ENCODE results near the gene ZNF473. TPM values are rescaled to one million over a fixed set of nuclear protein-coding genes. Genes with fewer than 3 reads are reported as not detected.
"Not testable (repeated sequence)": the region's sequence is repeated elsewhere in the genome, so short reads cannot be mapped to it uniquely, and the experiment has no call there.

ZNF473 gene
- total RNA-seq, 1 donor = 8.3 TPM

- not testable (repeated sequence) for DNase-seq (ENCODE audit: insufficient read length, low spot score, missing footprints); H3K9me3 ChIP-seq (ENCODE audit: low read depth, low read length); H3K4me3 ChIP-seq (ENCODE audit: insufficient read depth, low read length); H3K4me1 ChIP-seq (ENCODE audit: insufficient read depth, low read length); H2AFZ ChIP-seq (ENCODE audit: low read length); H3K79me2 ChIP-seq (ENCODE audit: insufficient read depth, low read length); H3K36me3 ChIP-seq (ENCODE audit: insufficient read depth, low read length); H3K27ac ChIP-seq (ENCODE audit: low read depth, low read length); H3K27me3 ChIP-seq (ENCODE audit: insufficient read depth, low read length); H4K20me1 ChIP-seq (ENCODE audit: insufficient read depth, low read length); H3K4me2 ChIP-seq (ENCODE audit: insufficient read depth, low read length)
Observed at GRCh38 chr19:50098892-50099291, 73.1 kb downstream of the ZNF473 start.

GRCh38 chr19:50099696-50100095, 73.9 kb downstream of the ZNF473 start:
- not testable (repeated sequence) for DNase-seq (ENCODE audit: insufficient read length, low spot score, missing footprints)

GRCh38 chr19:50100946-50101345, 75.1 kb downstream of the ZNF473 start:
- not testable (repeated sequence) for H4K20me1 ChIP-seq (ENCODE audit: insufficient read depth, low read length); H3K4me3 ChIP-seq (ENCODE audit: insufficient read depth, low read length); H2AFZ ChIP-seq (ENCODE audit: low read length); H3K27me3 ChIP-seq (ENCODE audit: insufficient read depth, low read length); H3K9me3 ChIP-seq (ENCODE audit: low read depth, low read length); DNase-seq (ENCODE audit: insufficient read length, low spot score, missing footprints); H3K4me1 ChIP-seq (ENCODE audit: insufficient read depth, low read length); H3K36me3 ChIP-seq (ENCODE audit: insufficient read depth, low read length); H3K79me2 ChIP-seq (ENCODE audit: insufficient read depth, low read length); H3K4me2 ChIP-seq (ENCODE audit: insufficient read depth, low read length); H3K27ac ChIP-seq (ENCODE audit: low read depth, low read length)

More at GRCh38 chr19:50099696-50100095, 73.9 kb downstream of the ZNF473 start:
- H3K4me2 ChIP-seq (ENCODE audit: insufficient read depth, low read length); H3K27ac ChIP-seq (ENCODE audit: low read depth, low read length); H3K4me1 ChIP-seq (ENCODE audit: insufficient read depth, low read length); H2AFZ ChIP-seq (ENCODE audit: low read length); H3K79me2 ChIP-seq (ENCODE audit: insufficient read depth, low read length); H3K36me3 ChIP-seq (ENCODE audit: insufficient read depth, low read length); H4K20me1 ChIP-seq (ENCODE audit: insufficient read depth, low read length); H3K9me3 ChIP-seq (ENCODE audit: low read depth, low read length); H3K27me3 ChIP-seq (ENCODE audit: insufficient read depth, low read length); H3K4me3 ChIP-seq (ENCODE audit: insufficient read depth, low read length): not testable (repeated sequence)

Other genes starting within 250 kb of the ZNF473 start
- 18.6 and 29.7 TPM in 2 replicates for gene FUZ, start 212.7 kb upstream of the ZNF473 start, total RNA-seq
- 19.5 and 20.9 TPM in 2 replicates for gene MED25, start 207.7 kb upstream of the ZNF473 start, total RNA-seq
- 39.4 and 43.3 TPM in 2 replicates for gene PTOV1, start 174.8 kb upstream of the ZNF473 start, total RNA-seq
- gene PNKP, start 158.4 kb upstream of the ZNF473 start, total RNA-seq = 42.1 and 43.8 TPM in 2 replicates
- 13.3 and 13.4 TPM in 2 replicates for gene AKT1S1, start 148.7 kb upstream of the ZNF473 start, total RNA-seq
- gene TBC1D17, start 148.3 kb upstream of the ZNF473 start, total RNA-seq = 21.4 and 26.5 TPM in 2 replicates
- 0.29 and 1.4 TPM in 2 replicates for gene IL4I1, start 129.1 kb upstream of the ZNF473 start, total RNA-seq
- 6.2 and 8.3 TPM in 2 replicates for gene ATF5, start 96.8 kb upstream of the ZNF473 start, total RNA-seq
- gene NUP62, start 96.5 kb upstream of the ZNF473 start, total RNA-seq = 21.2 and 22.8 TPM in 2 replicates
- gene SIGLEC11, start 64.8 kb upstream of the ZNF473 start, total RNA-seq = under 0.01 TPM in 1 of 2 replicates, not detected in the other
- gene VRK3, start 633 bp upstream of the ZNF473 start, total RNA-seq = 24.2 and 30.6 TPM in 2 replicates
- not detected in 2 replicates for gene IZUMO2, start 137.3 kb downstream of the ZNF473 start, total RNA-seq
- under 0.01 TPM in 1 of 2 replicates, not detected in the other for gene MYH14, start 177.6 kb downstream of the ZNF473 start, total RNA-seq